ENCODE measurements around the gene PUM1.
A peak's percentile ranks its signal among the peaks of the same experiment; 100 is the strongest.

The PUM1 gene, protein sequence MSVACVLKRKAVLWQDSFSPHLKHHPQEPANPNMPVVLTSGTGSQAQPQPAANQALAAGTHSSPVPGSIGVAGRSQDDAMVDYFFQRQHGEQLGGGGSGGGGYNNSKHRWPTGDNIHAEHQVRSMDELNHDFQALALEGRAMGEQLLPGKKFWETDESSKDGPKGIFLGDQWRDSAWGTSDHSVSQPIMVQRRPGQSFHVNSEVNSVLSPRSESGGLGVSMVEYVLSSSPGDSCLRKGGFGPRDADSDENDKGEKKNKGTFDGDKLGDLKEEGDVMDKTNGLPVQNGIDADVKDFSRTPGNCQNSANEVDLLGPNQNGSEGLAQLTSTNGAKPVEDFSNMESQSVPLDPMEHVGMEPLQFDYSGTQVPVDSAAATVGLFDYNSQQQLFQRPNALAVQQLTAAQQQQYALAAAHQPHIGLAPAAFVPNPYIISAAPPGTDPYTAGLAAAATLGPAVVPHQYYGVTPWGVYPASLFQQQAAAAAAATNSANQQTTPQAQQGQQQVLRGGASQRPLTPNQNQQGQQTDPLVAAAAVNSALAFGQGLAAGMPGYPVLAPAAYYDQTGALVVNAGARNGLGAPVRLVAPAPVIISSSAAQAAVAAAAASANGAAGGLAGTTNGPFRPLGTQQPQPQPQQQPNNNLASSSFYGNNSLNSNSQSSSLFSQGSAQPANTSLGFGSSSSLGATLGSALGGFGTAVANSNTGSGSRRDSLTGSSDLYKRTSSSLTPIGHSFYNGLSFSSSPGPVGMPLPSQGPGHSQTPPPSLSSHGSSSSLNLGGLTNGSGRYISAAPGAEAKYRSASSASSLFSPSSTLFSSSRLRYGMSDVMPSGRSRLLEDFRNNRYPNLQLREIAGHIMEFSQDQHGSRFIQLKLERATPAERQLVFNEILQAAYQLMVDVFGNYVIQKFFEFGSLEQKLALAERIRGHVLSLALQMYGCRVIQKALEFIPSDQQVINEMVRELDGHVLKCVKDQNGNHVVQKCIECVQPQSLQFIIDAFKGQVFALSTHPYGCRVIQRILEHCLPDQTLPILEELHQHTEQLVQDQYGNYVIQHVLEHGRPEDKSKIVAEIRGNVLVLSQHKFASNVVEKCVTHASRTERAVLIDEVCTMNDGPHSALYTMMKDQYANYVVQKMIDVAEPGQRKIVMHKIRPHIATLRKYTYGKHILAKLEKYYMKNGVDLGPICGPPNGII

DNA sequence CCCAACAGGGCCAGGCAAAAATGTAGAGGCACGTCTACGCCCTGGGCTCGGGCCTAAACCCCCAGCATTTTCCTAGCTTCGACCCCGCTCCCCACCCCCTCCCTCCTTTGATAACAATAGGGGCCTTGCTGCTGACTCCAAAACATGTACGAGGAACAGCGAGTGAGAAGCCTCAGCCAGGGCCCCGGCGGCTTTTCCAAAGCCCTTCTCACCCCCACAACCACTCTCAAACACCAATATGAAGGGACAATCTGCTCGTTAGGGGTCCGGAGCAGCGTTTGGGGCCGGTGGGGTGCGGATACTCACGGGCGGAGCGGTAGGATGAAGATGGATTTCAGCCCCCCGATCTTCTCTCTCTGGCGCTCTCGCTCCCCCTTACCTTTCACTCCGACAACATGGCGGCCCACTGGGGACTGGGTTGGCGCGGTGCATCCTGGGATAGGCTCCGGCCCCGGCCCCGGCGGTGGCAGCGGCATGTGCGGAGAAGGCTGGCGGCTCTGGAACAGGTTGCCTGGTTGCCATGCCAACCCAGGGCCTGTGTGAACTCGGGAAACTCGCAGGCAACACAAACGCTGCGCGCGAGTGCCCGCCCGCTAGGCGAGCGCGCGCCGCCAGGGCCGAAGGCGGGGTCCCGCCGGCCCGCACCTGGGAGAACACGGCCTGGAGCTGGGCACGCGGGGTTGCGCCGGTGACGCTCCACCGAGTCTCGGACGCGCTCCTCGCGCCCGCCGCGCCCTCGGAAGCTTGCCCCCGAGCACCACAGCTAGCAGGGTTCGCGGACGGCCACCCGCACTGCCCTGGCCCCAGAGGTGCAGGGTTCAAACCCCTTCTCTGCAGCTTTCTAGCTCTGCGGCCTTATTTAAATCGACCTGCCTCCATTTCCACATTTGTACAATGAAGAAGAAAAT is at the start of gene PUM1:
TSS of gene PUM1 (minus strand) at position 408 of the 908 bp plus-strand sequence. CDS start 6,151 bp downstream, outside the sequence.
- H3K27ac ChIP-seq (ENCODE audit: low read depth in 2 of 2, low read length in 2 of 2), result peak within 1 kb of the TSS; percentile 94 to 97
- peaks cover 11 to 20% of the 10 kb centered on the region in 2 donors for H3K4me1 ChIP-seq (ENCODE audit: control insufficient read depth in 2 of 2, insufficient read depth in 2 of 2, low read length in 2 of 2)
- H3K9me3 ChIP-seq (ENCODE audit: control insufficient read depth in 2 of 2, low read length in 2 of 2), result no peaks in the 10 kb centered on the region
- peak within 1 kb of the TSS; percentile 80 to 96 for H3K4me3 ChIP-seq (ENCODE audit: low read length in 2 of 2)
- no peaks in the 10 kb centered on the region for H3K27me3 ChIP-seq (ENCODE audit: control insufficient read depth in 2 of 2, insufficient read depth in 2 of 2, low read length in 2 of 2)
- H3K36me3 ChIP-seq (ENCODE audit: control insufficient read depth in 2 of 2, insufficient read depth in 2 of 2, low read length in 2 of 2), result no peaks in the 10 kb centered on the region
- peak within 1 kb of the TSS; percentile 89 to 98 for H3K9ac ChIP-seq (ENCODE audit: low read depth in 1 of 2, low read length in 2 of 2)

DNA sequence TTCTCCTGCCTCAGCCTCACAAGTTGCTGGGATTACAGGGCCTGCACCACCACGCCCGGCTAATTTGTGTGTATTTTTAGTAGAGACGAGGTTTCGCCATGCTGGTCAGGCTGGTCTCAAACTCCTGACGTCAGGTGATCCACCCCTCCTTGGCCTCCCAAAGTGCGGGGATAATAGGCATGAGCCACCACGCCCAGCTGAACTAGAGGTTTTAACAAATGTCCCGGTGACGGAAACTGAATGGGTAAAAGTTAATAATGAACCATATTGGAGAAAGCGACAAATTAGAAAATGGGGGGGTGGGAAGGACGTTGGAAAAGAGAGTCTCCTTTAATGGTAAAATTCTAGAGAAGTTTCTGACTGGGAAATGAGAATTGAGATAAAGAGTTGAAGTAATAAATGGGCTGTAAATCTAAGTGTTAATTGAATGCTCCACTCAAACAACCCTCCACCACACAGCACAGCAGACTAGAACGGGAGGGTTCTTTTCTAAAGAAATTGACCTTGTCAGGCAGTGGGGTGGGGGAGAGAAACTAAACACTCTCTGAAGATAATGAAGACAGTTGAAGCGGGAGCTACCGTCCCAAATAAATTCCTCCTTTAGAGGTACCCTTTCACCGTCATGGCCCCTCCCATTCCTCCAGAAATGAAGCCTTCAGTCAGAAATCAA is 46.9 kb upstream of the PUM1 start:
- peaks cover 4 to 7% of the 10 kb centered on the region in 2 donors for H3K4me1 ChIP-seq (ENCODE audit: control insufficient read depth in 2 of 2, insufficient read depth in 2 of 2, low read length in 2 of 2)
- H3K27me3 ChIP-seq (ENCODE audit: control insufficient read depth in 2 of 2, insufficient read depth in 2 of 2, low read length in 2 of 2), result no peaks in the 10 kb centered on the region
- H3K27ac ChIP-seq (ENCODE audit: low read depth in 2 of 2, low read length in 2 of 2), result no peak overlapping the region
- H3K9ac ChIP-seq (ENCODE audit: low read depth in 1 of 2, low read length in 2 of 2), result no peak overlapping the region
- H3K4me3 ChIP-seq (ENCODE audit: low read length in 2 of 2), result no peak overlapping the region
- no peaks in the 10 kb centered on the region for H3K9me3 ChIP-seq (ENCODE audit: control insufficient read depth in 2 of 2, low read length in 2 of 2)
- H3K36me3 ChIP-seq (ENCODE audit: control insufficient read depth in 2 of 2, insufficient read depth in 2 of 2, low read length in 2 of 2), result no peaks in the 10 kb centered on the region

DNA sequence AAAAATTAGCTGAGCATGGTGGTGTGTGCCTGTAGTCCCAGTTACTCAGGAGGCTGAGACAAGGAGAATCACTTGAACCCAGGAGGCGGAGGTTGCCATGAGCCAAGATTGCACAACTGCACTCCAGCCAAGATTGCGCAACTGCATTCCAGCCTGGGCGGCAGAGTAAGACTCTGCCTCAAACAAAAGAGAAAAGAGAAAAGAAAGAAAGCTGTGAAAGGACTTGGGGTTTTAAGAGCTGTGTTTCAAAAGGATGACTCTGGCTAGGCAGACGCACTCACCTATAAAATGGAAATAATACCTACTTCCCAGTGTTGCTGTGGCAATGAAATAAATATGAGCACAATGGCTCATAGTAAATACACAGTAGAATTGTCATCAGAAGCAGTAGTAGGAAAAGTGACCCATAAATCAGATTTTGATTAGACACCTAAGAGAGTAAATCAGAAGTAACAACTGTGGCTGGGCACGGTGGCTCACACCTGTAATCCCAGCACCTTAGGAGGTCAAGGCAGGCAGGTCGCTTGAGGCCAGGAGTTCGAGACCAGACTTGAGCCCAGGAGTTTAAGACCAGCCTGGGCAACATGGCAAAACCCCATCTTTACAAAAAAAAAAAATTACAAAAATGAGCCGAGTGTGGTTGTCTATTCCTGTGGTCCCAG is 45.9 kb upstream of the PUM1 start:
- Histone ChIP-seq H3K27ac (ENCODE audit: low read depth in 2 of 2, low read length in 2 of 2) (no peak overlapping the region), H3K9ac (ENCODE audit: low read depth in 1 of 2, low read length in 2 of 2) (no peak overlapping the region)

DNA sequence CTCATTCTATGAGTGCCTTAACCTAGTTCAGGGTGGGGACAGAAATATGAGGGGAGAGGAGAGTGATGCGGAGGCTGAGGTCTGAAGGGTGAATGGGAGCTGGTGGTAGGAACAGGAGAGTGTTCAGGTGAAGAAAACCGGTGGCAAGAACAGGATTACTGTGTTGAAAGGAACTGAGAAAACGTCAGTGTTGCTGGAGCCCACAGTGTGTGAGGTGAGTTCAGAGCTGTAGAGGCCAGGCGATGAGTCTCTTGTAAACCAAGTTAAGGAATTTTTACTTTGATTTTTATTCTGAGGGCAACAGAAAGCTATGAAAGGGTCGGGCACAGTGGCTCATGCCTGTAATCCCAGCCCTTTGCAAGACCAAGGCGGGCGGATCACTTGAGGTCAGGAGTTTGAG is 45.3 kb upstream of the PUM1 start:
- no peaks in the 10 kb centered on the region for H3K36me3 ChIP-seq (ENCODE audit: control insufficient read depth in 2 of 2, insufficient read depth in 2 of 2, low read length in 2 of 2)
- peaks cover 4 to 7% of the 10 kb centered on the region in 2 donors for H3K4me1 ChIP-seq (ENCODE audit: control insufficient read depth in 2 of 2, insufficient read depth in 2 of 2, low read length in 2 of 2)
- H3K27me3 ChIP-seq (ENCODE audit: control insufficient read depth in 2 of 2, insufficient read depth in 2 of 2, low read length in 2 of 2), result no peaks in the 10 kb centered on the region
- H3K4me3 ChIP-seq (ENCODE audit: low read length in 2 of 2), result no peak overlapping the region
- H3K9ac ChIP-seq (ENCODE audit: low read depth in 1 of 2, low read length in 2 of 2), result no peak overlapping the region
- no peaks in the 10 kb centered on the region for H3K9me3 ChIP-seq (ENCODE audit: control insufficient read depth in 2 of 2, low read length in 2 of 2)
- no peak overlapping the region for H3K27ac ChIP-seq (ENCODE audit: low read depth in 2 of 2, low read length in 2 of 2)

More for the DNA sequence above, 45.9 kb upstream of the PUM1 start:
- Histone ChIP-seq H3K4me1 (ENCODE audit: control insufficient read depth in 2 of 2, insufficient read depth in 2 of 2, low read length in 2 of 2) (peaks cover 4 to 7% of the 10 kb centered on the region in 2 donors), H3K9me3 (ENCODE audit: control insufficient read depth in 2 of 2, low read length in 2 of 2) (no peaks in the 10 kb centered on the region), H3K4me3 (ENCODE audit: low read length in 2 of 2) (no peak overlapping the region), H3K36me3 (ENCODE audit: control insufficient read depth in 2 of 2, insufficient read depth in 2 of 2, low read length in 2 of 2) (no peaks in the 10 kb centered on the region), H3K27me3 (ENCODE audit: control insufficient read depth in 2 of 2, insufficient read depth in 2 of 2, low read length in 2 of 2) (no peaks in the 10 kb centered on the region)

DNA sequence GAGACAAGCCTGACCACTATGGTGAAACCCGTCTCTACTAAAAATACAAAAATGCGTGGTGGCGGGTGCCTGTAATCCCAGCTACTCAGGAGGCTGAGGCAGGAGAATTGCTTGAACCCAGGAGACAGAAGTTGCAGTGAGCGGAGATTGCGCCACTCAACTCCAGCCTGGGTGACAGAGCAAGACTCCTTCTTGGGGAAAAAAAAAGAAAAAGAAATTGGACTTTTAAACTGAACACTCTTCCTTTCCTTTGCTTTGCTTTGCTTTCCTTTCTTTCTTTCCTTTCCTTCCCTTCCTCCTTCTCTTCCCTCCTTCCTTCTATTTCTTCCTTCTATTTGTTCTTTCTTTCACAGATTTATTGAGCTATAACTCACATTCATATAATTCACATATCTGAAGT is 43.3 kb upstream of the PUM1 start:
- no peak overlapping the region for H3K4me3 ChIP-seq (ENCODE audit: low read length in 2 of 2)
- no peak overlapping the region for H3K27ac ChIP-seq (ENCODE audit: low read depth in 2 of 2, low read length in 2 of 2)
- H3K9ac ChIP-seq (ENCODE audit: low read depth in 1 of 2, low read length in 2 of 2), result no peak overlapping the region
- no peaks in the 10 kb centered on the region for H3K9me3 ChIP-seq (ENCODE audit: control insufficient read depth in 2 of 2, low read length in 2 of 2)
- peaks cover 4 to 7% of the 10 kb centered on the region in 2 donors for H3K4me1 ChIP-seq (ENCODE audit: control insufficient read depth in 2 of 2, insufficient read depth in 2 of 2, low read length in 2 of 2)
- no peaks in the 10 kb centered on the region for H3K27me3 ChIP-seq (ENCODE audit: control insufficient read depth in 2 of 2, insufficient read depth in 2 of 2, low read length in 2 of 2)
- H3K36me3 ChIP-seq (ENCODE audit: control insufficient read depth in 2 of 2, insufficient read depth in 2 of 2, low read length in 2 of 2), result no peaks in the 10 kb centered on the region

DNA sequence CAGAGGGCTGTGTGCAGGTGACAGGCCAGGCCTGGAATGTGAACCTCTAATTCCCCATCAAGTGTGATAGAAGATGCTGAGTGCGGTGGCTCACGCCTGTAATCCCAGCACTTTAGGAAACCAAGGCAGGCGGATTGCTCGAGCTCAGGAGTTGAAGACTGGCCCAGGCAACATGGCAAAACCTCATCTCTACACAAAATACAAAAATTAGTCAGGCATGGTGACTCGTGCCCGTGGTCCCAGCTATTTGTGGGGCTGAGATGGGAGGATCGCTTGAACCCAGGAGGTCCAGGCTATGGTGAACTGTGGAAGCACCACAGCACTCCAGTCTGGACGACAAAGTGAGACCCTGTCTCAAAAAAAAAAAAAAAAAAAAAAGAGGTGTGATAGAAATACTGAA is 40.1 kb upstream of the PUM1 start:
- no peaks in the 10 kb centered on the region for H3K36me3 ChIP-seq (ENCODE audit: control insufficient read depth in 2 of 2, insufficient read depth in 2 of 2, low read length in 2 of 2)
- H3K4me1 ChIP-seq (ENCODE audit: control insufficient read depth in 2 of 2, insufficient read depth in 2 of 2, low read length in 2 of 2), result peaks cover 9 to 12% of the 10 kb centered on the region in 2 donors
- H3K4me3 ChIP-seq (ENCODE audit: low read length in 2 of 2), result no peak overlapping the region
- no peak overlapping the region for H3K27ac ChIP-seq (ENCODE audit: low read depth in 2 of 2, low read length in 2 of 2)
- H3K27me3 ChIP-seq (ENCODE audit: control insufficient read depth in 2 of 2, insufficient read depth in 2 of 2, low read length in 2 of 2), result no peaks in the 10 kb centered on the region
- H3K9me3 ChIP-seq (ENCODE audit: control insufficient read depth in 2 of 2, low read length in 2 of 2), result no peaks in the 10 kb centered on the region
- H3K9ac ChIP-seq (ENCODE audit: low read depth in 1 of 2, low read length in 2 of 2), result no peak overlapping the region

DNA sequence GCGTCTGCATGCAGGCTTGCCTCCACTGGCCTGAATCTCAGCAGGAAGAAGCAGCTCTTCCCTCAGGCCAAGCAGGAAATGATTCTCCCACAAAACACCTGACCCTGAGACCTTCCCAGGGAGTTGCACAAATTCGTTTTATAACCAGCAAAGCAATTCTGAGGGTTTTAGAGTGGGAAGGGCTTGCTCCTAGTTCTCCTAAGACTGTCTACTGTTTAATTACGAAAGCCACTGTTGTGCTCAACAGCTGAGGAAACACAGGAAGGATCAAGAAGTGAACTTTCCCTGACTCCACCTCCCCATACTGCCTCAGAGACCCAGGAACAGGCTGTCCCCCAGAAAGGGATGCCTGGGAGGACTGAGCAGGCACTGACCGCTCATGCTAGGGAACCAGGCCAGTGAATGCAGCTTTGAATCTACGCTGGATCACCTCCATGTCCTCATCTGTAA is 37.0 kb upstream of the PUM1 start:
- peak overlapping the region; percentile 80 to 85 for H3K27ac ChIP-seq (ENCODE audit: low read depth in 2 of 2, low read length in 2 of 2)
- no peaks in the 10 kb centered on the region for H3K9me3 ChIP-seq (ENCODE audit: control insufficient read depth in 2 of 2, low read length in 2 of 2)
- H3K27me3 ChIP-seq (ENCODE audit: control insufficient read depth in 2 of 2, insufficient read depth in 2 of 2, low read length in 2 of 2), result no peaks in the 10 kb centered on the region
- H3K9ac ChIP-seq (ENCODE audit: low read depth in 1 of 2, low read length in 2 of 2), result peak overlapping the region in 1 of 2 donors; percentile 50
- H3K4me3 ChIP-seq (ENCODE audit: low read length in 2 of 2), result peak overlapping the region in 1 of 2 donors; percentile 41
- peaks cover 12% of the 10 kb centered on the region in 2 donors for H3K4me1 ChIP-seq (ENCODE audit: control insufficient read depth in 2 of 2, insufficient read depth in 2 of 2, low read length in 2 of 2)
- no peaks in the 10 kb centered on the region for H3K36me3 ChIP-seq (ENCODE audit: control insufficient read depth in 2 of 2, insufficient read depth in 2 of 2, low read length in 2 of 2)

DNA sequence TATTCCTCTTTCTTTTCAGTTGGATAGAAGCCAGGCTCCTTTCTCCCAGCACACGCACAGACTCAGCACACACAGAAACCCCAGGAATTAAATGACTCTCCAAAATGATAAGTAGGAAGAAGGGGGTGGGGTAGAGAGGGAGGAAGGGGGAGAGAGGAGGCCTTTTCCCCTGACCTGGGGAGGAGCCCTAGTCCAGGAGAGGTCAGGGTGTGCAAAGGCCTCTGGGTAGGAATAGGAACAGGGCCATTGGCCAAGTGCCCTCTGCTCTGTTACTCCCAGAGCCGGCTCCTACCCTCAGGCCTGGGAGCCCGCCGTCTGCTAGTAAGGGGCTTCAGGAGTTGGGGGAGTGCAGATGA is 35.6 kb upstream of the PUM1 start:
- no peaks in the 10 kb centered on the region for H3K27me3 ChIP-seq (ENCODE audit: control insufficient read depth in 2 of 2, insufficient read depth in 2 of 2, low read length in 2 of 2)
- H3K9ac ChIP-seq (ENCODE audit: low read depth in 1 of 2, low read length in 2 of 2), result no peak overlapping the region
- H3K36me3 ChIP-seq (ENCODE audit: control insufficient read depth in 2 of 2, insufficient read depth in 2 of 2, low read length in 2 of 2), result no peaks in the 10 kb centered on the region
- H3K9me3 ChIP-seq (ENCODE audit: control insufficient read depth in 2 of 2, low read length in 2 of 2), result no peaks in the 10 kb centered on the region
- H3K4me3 ChIP-seq (ENCODE audit: low read length in 2 of 2), result no peak overlapping the region
- peaks cover 12% of the 10 kb centered on the region in 2 donors for H3K4me1 ChIP-seq (ENCODE audit: control insufficient read depth in 2 of 2, insufficient read depth in 2 of 2, low read length in 2 of 2)
- peak overlapping the region in 1 of 2 donors; percentile 9 for H3K27ac ChIP-seq (ENCODE audit: low read depth in 2 of 2, low read length in 2 of 2)

All from mucosa of rectum (tissue), 2 donors.